Measurements from ENCODE around the gene NPAS4.

- TF ChIP-seq ZNF274 (IDR thresholded peaks at IDR 0.05; ENCODE audit: low read depth, low read length) = no peak
- no peak for TF ChIP-seq YY1 (IDR thresholded peaks at IDR 0.05; ENCODE audit: insufficient read depth, insufficient read length)
These were observed 49.0 kb upstream of the NPAS4 start, which contains the start of gene SLC29A2 for GRCh38 chr11:66371627-66372415.
